HG03045 (cell line): ENCODE measurements around the gene GAD1.

Experiments
- ATAC-seq: cut with Tn5 transposase; IDR thresholded peaks from one replicate; pipeline ENCODE4 v1.9.1; 2021; ENCODE audit warnings: mild to moderate bottlenecking, moderate library complexity; ENCODE audit not compliant: unreplicated experiment

GAD1 gene

DNA sequence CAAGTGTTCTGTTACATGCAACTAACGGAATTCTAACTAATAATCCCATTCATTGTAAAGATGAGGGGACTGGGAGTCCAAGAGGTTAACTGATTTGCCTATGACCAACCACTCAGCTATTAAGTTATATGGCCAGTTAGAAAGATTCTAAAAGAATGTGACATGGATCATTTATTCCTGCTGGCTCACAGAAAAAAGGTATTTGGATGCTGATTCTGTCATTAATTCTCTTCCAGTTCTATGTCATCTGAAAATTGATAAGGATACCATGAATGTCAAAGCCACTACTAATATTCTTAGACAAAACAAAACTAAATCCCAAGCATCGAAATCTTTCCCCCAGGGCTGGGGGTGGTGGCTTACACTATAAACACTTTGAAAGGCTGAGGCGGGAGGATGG lies 71.2 kb downstream of the GAD1 start:
- no peak for ATAC-seq

DNA sequence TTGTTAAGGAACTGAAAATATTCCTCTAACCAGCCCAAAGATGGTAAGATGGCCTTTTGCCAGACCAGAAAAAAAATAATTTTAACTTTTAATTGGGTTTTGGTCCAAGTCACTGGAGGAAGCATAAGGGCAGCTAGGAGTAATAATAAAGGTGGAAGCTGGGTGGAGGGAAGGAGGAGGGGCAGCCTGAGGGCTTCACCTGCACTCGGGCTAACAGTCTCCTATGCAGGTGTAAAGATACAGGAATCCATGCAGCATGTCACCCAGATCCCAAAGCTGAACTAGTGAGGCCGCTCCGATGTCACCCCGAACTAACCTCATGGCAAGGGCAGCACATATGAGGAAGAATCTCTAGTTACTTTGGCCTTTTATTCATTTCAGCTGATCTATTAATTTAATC lies 75.2 kb downstream of the GAD1 start:
- ATAC-seq: no peak

DNA sequence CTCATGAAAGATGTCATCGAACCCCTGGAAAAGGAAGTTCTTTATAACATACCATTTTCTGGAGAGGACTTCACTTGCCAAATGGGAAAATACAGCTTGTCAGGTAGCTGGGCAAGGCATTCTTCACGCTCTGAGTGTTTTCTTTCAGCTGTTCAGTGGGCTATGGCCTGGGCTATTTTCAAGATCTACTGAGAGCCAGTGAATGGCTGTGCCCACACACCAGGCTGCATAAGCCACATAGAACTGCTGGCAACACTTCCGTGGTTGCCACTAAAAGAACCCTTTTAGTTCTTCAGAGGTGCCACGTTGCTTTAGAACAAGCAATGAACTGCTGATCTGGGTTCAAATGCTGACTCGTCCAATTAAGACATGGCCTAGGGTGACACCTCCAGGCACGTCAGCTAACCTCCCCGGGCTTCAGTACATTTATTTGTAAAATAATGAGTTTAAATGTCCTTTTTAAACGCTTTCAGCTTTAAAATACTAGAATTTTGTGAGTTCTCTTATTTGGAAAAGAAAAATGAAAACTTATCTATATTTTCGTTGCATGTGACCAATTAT lies 75.8 kb downstream of the GAD1 start:
- no peak for ATAC-seq

DNA sequence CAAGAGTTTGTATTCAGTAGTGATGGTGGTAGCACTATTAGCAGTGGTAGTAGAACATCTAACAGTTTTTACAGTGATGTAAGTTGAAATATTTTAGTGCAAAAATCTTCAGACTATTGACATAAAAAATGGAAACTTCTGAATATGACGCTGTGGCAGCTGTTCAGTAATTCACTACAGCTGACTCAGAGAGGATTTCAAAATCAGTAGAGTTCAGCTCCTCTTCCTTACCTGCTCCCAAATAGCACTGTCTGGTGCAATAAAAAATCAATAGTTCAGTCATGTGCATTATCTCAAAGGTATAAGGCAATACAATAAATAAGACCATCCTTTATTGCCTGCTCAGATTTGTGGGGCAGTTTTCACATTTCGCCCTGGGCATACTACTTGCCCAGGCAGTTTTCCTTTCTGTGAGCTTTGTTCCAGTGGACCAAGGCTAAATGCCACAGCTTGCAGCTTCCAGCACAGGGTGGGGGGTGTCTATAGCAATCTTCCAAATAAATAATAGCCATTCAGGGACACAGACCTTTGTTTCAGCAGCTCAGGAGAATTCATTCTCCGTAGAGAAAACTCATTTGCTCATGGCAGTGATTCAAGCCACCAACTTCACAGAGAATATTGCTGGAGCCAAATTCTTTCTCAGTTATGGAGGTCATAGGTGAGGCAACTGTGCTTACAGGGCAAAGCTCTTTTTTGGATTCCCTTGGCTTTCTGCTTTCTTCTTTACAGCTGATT lies 78.5 kb downstream of the GAD1 start:
- ATAC-seq: no peak

DNA sequence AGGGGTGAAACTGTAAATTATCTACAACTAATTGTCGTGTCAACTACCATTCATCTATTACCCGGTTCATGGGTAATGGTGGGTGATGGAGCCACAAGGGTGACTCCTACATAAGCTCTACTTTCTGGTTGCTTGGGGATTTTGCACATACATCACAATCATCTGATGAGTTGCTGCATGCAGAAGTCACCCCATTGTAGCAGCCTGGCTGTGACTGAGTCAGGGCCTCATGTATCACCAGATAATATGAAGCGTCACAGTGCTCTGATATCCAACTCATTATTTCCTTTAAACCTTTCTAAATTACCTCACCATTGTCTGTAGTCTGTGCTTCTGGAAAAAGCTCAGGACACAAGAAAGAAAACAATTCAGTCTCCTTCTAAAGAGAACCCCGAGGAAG lies 79.9 kb downstream of the GAD1 start:
- ATAC-seq: no peak

DNA sequence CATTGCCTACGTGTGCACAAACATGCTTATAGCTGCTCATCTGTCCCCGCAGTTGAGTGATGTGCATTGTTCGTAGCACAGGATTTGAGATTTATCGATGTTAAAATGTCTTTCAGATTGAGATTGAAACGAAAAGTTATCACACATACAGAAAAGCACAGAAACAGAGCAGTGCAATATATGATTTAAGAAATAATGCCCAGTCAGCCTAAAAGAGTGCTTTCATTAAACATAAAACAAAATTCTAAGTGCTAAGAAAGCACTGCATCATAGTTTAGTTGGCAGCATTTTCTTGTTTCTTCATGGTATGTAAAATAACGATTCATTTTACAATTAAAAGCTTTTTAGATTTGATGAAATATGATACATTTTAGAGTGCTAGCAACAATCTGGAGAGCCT lies 80.4 kb downstream of the GAD1 start:
- no peak for ATAC-seq

DNA sequence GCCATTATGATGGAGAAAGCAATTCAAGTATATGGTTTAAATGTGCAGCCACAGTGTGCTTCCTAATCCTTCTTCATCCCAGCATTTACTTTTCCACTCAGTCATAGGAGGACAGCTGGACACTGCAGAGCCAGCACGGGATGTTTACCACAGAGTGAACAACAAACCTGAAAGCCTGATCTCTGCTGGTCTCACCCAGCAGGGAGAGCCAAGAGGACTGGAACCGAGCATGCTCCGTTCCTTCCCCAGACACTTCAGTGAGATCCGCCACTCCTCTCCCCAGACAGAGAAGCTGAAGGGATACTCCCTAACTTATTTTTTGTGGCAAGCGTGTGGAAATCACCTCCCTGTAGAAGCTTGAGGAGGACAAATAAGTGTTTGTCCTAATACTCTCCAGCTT lies 89.2 kb downstream of the GAD1 start:
- no peak for ATAC-seq
